Gastrocnemius medialis (tissue), 4 donors: ENCODE measurements around the gene TFAP2B. TPM values are rescaled to one million over a fixed set of nuclear protein-coding genes. Genes with fewer than 3 reads are reported as not detected.

Experiments
- ATAC-seq, 2 donors: fragments of 150-250 bp; one replicate each; pipeline ENCODE4 v1.9.1; 2016
- DNase-seq, 2 donors: peaks; one replicate each; pipeline ENCODE4 v3.0.0-alpha.2; 2019
- H3K27ac ChIP-seq, 4 donors: fragments of 200-600 bp; sonication (generic); 1 replicate in 1 of 4; 2 replicates in 3 of 4; pipeline ENCODE4 v1.5.1; 2016 to 2018; ENCODE audit warnings: mild to moderate bottlenecking in 2 of 4, moderate library complexity in 1 of 4
- H3K27me3 ChIP-seq, 3 donors: fragments of 200-600 bp; sonication (generic) in 2 of 3; 1 replicate in 1 of 3; 2 replicates in 2 of 3; pipeline versions ENCODE4 v1.5.1 to v1.6.0; 2016 to 2019; ENCODE audit warnings: mild to moderate bottlenecking in 1 of 3, moderate library complexity in 1 of 3
- H3K36me3 ChIP-seq, 2 donors: fragments of 200-600 bp; sonication (generic) in 1 of 2; one replicate each; pipeline ENCODE4 v1.5.1; 2017 to 2018
- H3K4me1 ChIP-seq, 2 donors: fragments of 200-600 bp; sonication (generic) in 1 of 2; one replicate each; pipeline ENCODE4 v1.5.1; 2016 to 2017; ENCODE audit warnings: mild to moderate bottlenecking in 2 of 2
- H3K4me3 ChIP-seq, 4 donors: fragments of 200-600 bp; sonication (generic) in 3 of 4; 1 replicate in 1 of 4; 2 replicates in 3 of 4; pipeline ENCODE4 v1.5.1; 2016 to 2019; ENCODE audit warnings: mild to moderate bottlenecking in 2 of 4
- H3K9me3 ChIP-seq, 3 donors: fragments of 200-600 bp; sonication (generic) in 2 of 3; 1 replicate in 1 of 3; 2 replicates in 2 of 3; pipeline ENCODE4 v1.5.1; 2016 to 2019
- POLR2A ChIP-seq, 2 donors: fragments of 450-650 bp; IDR thresholded peaks; one replicate each; pipeline ENCODE4 v1.6.1; 2017; ENCODE audit warnings: antibody characterized with exemption in 2 of 2, mild to moderate bottlenecking in 2 of 2, moderate library complexity in 2 of 2
- in situ Hi-C, 4 donors: fragments of 200-750 bp; cut with MboI; loops; one replicate each; pipeline versions ENCODE4 v1.15.0 to v1.8.0; 2017; ENCODE audit warnings: low sequenced_read_pairs in 4 of 4
- intact Hi-C: fragments of 100-400 bp; cut with DNase I; formaldehyde crosslinking; loops from one replicate; pipeline ENCODE4 v1.15.1; 2023; ENCODE audit warnings: low total_unique reads
- total RNA-seq, 4 donors: library from RNA; depleted of rRNA; stranded (reverse); fragments of >200 nt; gene quantifications; one replicate each; pipeline versions ENCODE4 v1.1.0 to v1.2.3, GENCODE V29; 2016
- TF ChIP-seq, protein P1 (sequence below), 5 experiments: fragments of 450-650 bp in 3 of 5; fragments of 200-600 bp in 2 of 5; sonication (generic) in 2 of 5; IDR thresholded peaks in 4 of 5; conservative IDR thresholded peaks in 1 of 5; 1 replicate in 4 of 5; 2 replicates in 1 of 5; pipeline ENCODE4 v1.5.1; 2016 to 2019; ENCODE audit warnings: antibody characterized with exemption in 5 of 5, mild to moderate bottlenecking in 3 of 5, moderate library complexity in 3 of 5

The TFAP2B gene
- total RNA-seq, 4 donors from 2014 or later: not detected

- Histone ChIP-seq H3K4me1 (peaks cover 0 to 4% of the 10 kb centered on the region in 2 donors), H3K36me3 (no peaks in the 10 kb centered on the region), H3K27me3 (peaks cover 82 to 95% (median 93%) of the 10 kb centered on the region in 3 donors), H3K9me3 (no peaks in the 10 kb centered on the region), H3K27ac (no peak overlapping the region), H3K4me3 (peak overlapping the region in 1 of 4 donors; percentile 36)
- TF ChIP-seq, protein P1, sequence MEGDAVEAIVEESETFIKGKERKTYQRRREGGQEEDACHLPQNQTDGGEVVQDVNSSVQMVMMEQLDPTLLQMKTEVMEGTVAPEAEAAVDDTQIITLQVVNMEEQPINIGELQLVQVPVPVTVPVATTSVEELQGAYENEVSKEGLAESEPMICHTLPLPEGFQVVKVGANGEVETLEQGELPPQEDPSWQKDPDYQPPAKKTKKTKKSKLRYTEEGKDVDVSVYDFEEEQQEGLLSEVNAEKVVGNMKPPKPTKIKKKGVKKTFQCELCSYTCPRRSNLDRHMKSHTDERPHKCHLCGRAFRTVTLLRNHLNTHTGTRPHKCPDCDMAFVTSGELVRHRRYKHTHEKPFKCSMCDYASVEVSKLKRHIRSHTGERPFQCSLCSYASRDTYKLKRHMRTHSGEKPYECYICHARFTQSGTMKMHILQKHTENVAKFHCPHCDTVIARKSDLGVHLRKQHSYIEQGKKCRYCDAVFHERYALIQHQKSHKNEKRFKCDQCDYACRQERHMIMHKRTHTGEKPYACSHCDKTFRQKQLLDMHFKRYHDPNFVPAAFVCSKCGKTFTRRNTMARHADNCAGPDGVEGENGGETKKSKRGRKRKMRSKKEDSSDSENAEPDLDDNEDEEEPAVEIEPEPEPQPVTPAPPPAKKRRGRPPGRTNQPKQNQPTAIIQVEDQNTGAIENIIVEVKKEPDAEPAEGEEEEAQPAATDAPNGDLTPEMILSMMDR (IDR thresholded peaks at IDR 0.05 in 4 of 5, conservative IDR thresholded peaks at IDR 0.05 in 1 of 5): no peak
- TF ChIP-seq POLR2A (IDR thresholded peaks at IDR 0.05): no peak
- intact Hi-C loops: no loop called here
- ATAC-seq: no peak
- in situ Hi-C loops: loop anchor here in 3 of 4 donors (25.0 kb wide), 2 partner anchors 716 to 1191 kb away; no protein-coding TSS in a partner anchor
- no peak for DNase-seq
Measured at GRCh38 chr6:50820869-50821264, 2.2 kb downstream of the TFAP2B start.

DNA sequence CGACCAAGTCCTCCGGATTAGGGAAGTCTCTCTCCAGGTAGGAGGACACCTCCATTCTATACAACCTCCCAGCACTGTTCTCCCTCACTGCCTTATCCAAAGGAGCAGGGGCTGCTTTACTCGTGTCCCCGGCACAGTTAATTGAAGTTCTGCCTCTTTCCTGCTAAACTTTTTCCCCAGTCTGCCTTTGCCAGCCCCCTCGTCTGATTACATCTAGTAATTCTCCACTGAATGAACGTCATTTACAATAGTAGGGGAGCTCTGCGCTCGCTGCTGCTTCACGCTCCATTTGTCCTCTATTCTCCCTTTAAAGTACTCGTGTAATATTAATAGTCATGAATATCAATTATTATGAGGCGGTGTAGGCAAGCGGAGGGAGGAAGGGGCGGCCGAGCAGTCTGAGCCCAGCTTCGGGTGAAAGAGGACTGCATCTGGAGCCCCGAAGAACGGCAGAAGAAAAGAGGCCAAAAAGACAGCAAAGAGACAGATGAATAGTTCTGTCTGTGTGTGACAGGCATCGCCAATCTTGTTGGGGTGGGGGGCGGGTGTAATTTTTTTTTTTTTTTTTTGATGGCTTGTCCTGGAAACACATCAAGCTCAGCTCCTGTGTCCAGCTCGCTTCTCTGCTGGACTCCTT is 2.9 kb downstream of the TFAP2B start:
- Histone ChIP-seq H3K27me3 (peaks cover 87 to 99% (median 93%) of the 10 kb centered on the region in 3 donors), H3K27ac (no peak overlapping the region), H3K4me1 (peaks cover 0 to 4% of the 10 kb centered on the region in 2 donors), H3K9me3 (no peaks in the 10 kb centered on the region), H3K4me3 (peak overlapping the region in 1 of 4 donors; percentile 25), H3K36me3 (no peaks in the 10 kb centered on the region)
- no peak for DNase-seq
- ATAC-seq: no peak
- in situ Hi-C loops (loop anchor here in 3 of 4 donors (25.0 kb wide), 2 partner anchors 716 to 1191 kb away; no protein-coding TSS in a partner anchor), intact Hi-C loops (no loop called here)
- TF ChIP-seq, protein P1 (IDR thresholded peaks at IDR 0.05 in 4 of 5, conservative IDR thresholded peaks at IDR 0.05 in 1 of 5): no peak
- no peak for TF ChIP-seq POLR2A (IDR thresholded peaks at IDR 0.05)

GRCh38 chr6:50822078-50822476 is 3.4 kb downstream of the TFAP2B start:
- in situ Hi-C loops: loop anchor here in 3 of 4 donors (25.0 kb wide), 2 partner anchors 715 to 1190 kb away; no protein-coding TSS in a partner anchor
- intact Hi-C loops: no loop called here
- H3K9me3 ChIP-seq: no peaks in the 10 kb centered on the region
- no peak for DNase-seq
- no peak overlapping the region for H3K27ac ChIP-seq
- peaks cover 0 to 4% of the 10 kb centered on the region in 2 donors for H3K4me1 ChIP-seq
- H3K36me3 ChIP-seq: no peaks in the 10 kb centered on the region
- H3K27me3 ChIP-seq: peaks cover 87 to 99% (median 93%) of the 10 kb centered on the region in 3 donors
- no peak for ATAC-seq
- TF ChIP-seq POLR2A (IDR thresholded peaks at IDR 0.05): no peak
- TF ChIP-seq, protein P1 (IDR thresholded peaks at IDR 0.05 in 4 of 5, conservative IDR thresholded peaks at IDR 0.05 in 1 of 5): no peak
- H3K4me3 ChIP-seq: no peak overlapping the region

DNA sequence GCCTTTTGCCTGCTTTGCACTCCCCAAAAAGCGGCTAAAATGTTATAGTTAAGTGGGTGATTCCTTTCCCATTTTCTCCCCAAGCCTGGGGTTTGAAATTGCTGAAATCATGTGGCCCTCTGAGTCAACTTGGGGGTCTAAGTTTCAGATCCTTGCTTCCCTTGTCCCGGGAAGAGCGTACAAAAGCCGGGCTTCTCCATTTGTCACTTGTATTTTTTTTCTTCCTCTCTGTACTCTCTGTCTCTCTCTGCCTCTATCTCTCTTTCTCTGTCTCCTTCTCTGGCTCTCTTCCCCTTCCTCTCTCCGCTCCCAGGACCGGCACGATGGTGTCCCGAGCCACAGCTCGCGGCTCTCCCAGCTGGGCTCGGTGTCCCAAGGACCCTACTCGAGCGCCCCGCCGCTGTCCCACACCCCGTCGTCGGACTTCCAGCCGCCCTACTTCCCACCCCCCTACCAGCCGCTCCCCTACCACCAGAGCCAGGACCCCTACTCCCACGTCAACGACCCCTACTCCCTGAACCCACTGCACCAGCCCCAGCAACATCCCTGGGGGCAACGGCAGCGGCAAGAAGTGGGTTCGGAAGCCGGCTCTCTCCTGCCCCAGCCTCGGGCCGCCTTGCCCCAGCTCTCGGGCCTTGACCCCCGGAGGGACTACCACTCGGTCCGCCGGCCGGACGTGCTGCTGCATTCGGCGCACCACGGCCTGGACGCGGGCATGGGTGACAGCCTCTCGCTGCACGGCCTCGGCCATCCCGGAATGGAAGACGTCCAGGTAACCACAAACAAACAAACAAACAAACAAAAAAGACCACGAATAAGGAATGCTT is 4.6 kb downstream of the TFAP2B start:
- H3K9me3 ChIP-seq: no peaks in the 10 kb centered on the region
- intact Hi-C loops: no loop called here
- H3K4me3 ChIP-seq: no peak overlapping the region
- ATAC-seq: no peak
- in situ Hi-C loops: loop anchor here in 3 of 4 donors (25.0 kb wide), 2 partner anchors 714 to 1189 kb away; no protein-coding TSS in a partner anchor
- TF ChIP-seq, protein P1 (IDR thresholded peaks at IDR 0.05 in 4 of 5, conservative IDR thresholded peaks at IDR 0.05 in 1 of 5): no peak
- TF ChIP-seq POLR2A (IDR thresholded peaks at IDR 0.05): no peak
- no peaks in the 10 kb centered on the region for H3K36me3 ChIP-seq
- peaks cover 0 to 4% of the 10 kb centered on the region in 2 donors for H3K4me1 ChIP-seq
- H3K27me3 ChIP-seq: peaks cover 83 to 91% (median 89%) of the 10 kb centered on the region in 3 donors
- H3K27ac ChIP-seq: no peak overlapping the region
- DNase-seq: no peak
